Testis (tissue), 3 donors: ENCODE measurements around the gene ZFR. TPM values are rescaled to one million over a fixed set of nuclear protein-coding genes. Genes with fewer than 3 reads are reported as not detected.
"Not testable (repeated sequence)": the region's sequence is repeated elsewhere in the genome, so short reads cannot be mapped to it uniquely, and the experiment has no call there.

Source experiments
- DNase-seq: peaks from one replicate; pipeline ENCODE4 v3.0.0-alpha.2; 2019
- H3K27ac ChIP-seq, 2 donors: fragments of 200-600 bp; sonication (generic); one replicate each; pipeline ENCODE4 v1.5.1; 2019
- H3K27me3 ChIP-seq: fragments of 200-600 bp; sonication (generic); one replicate; pipeline ENCODE4 v1.5.1; 2019
- H3K36me3 ChIP-seq: fragments of 200-600 bp; sonication (generic); one replicate; pipeline ENCODE4 v1.5.1; 2017; ENCODE audit warnings: low read depth; ENCODE audit errors: missing control alignments
- H3K4me1 ChIP-seq: fragments of 200-600 bp; sonication (generic); one replicate; pipeline ENCODE4 v1.5.1; 2019
- H3K4me3 ChIP-seq, 2 donors: fragments of 200-600 bp; sonication (generic); one replicate each; pipeline ENCODE4 v1.5.1; 2017 to 2019
- H3K9me3 ChIP-seq: fragments of 200-600 bp; sonication (generic); one replicate; pipeline ENCODE4 v1.5.1; 2017
- CTCF ChIP-seq, 3 experiments: fragments of 450-650 bp in 2 of 3; fragments of 200-600 bp in 1 of 3; sonication (generic) in 1 of 3; IDR thresholded peaks; one replicate each; pipeline ENCODE4 v1.5.1; 2016 to 2019; ENCODE audit warnings: antibody characterized with exemption in 3 of 3, mild to moderate bottlenecking in 2 of 3, moderate library complexity in 1 of 3
- POLR2A ChIP-seq: fragments of 450-650 bp; IDR thresholded peaks from one replicate; pipeline ENCODE4 v1.6.1; 2017; ENCODE audit warnings: antibody characterized with exemption, mild to moderate bottlenecking, moderate library complexity
- WGBS, 2 donors: methylation state at CpG; one replicate each; pipeline ENCODE4 v1.1.5; 2018; 5-methylcytosine and 5-hydroxymethylcytosine counted together
- intact Hi-C: fragments of 100-400 bp; cut with DNase I; formaldehyde crosslinking; loops from one replicate; pipeline ENCODE4 v1.15.1; 2023; ENCODE audit warnings: low total_unique reads
- polyA plus RNA-seq: library from polyadenylated mRNA; stranded (reverse); fragments of 350-450 nt; fragmentation: Illumina TruSeq; extraction: RNeasy Lipid Tissue Mini Kit (QIAGEN cat#74804); gene quantifications from one replicate; pipeline ENCODE4 v1.2.3, GENCODE V29; 2014; ENCODE audit warnings: low read depth, low replicate concordance; ENCODE audit not compliant: insufficient read depth
- total RNA-seq, 2 donors: library from RNA; depleted of rRNA; stranded (reverse); fragments of >200 nt; gene quantifications; one replicate each; pipeline ENCODE4 v1.2.3, GENCODE V29; 2016

The ZFR gene
- total and polyA plus RNA-seq, 3 donors from 2014 or later, result 77.1 to 112 (median 97.2) TPM

GRCh38 chr5:32383065-32383464, 61.5 kb downstream of the ZFR start:
- intact Hi-C loops, result no loop called here
- no peaks in the 10 kb centered on the region for H3K36me3 ChIP-seq

GRCh38 chr5:32379421-32379820, 65.1 kb downstream of the ZFR start:
- DNase-seq, result no peak
- intact Hi-C loops, result no loop called here
- H3K9me3 ChIP-seq, result no peaks in the 10 kb centered on the region
- no peaks in the 10 kb centered on the region for H3K36me3 ChIP-seq
- H3K27ac ChIP-seq, result no peak overlapping the region
- TF ChIP-seq POLR2A, result no peak
- TF ChIP-seq CTCF (IDR thresholded peaks at IDR 0.05), result no peak
- H3K4me1 ChIP-seq, result no peaks in the 10 kb centered on the region
- no peaks in the 10 kb centered on the region for H3K27me3 ChIP-seq
- no peak overlapping the region for H3K4me3 ChIP-seq

More at GRCh38 chr5:32383065-32383464, 61.5 kb downstream of the ZFR start:
- DNase-seq, result no peak
- Histone ChIP-seq H3K4me1 (peaks cover 14% of the 10 kb centered on the region), H3K9me3 (no peaks in the 10 kb centered on the region), H3K27ac (no peak overlapping the region), H3K27me3 (no peaks in the 10 kb centered on the region), H3K4me3 (no peak overlapping the region)
- TF ChIP-seq POLR2A (no peak), CTCF (IDR thresholded peaks at IDR 0.05) (no peak)
- WGBS, 2 donors, result 70 to 86% methylated on average over 2 of the region's 2 CpGs

- TF ChIP-seq CTCF (IDR thresholded peaks at IDR 0.05) (no peak), POLR2A (no peak)
- intact Hi-C loops, result no loop called here
- WGBS, 2 donors, result 71 to 75% methylated on average over 5 of the region's 5 CpGs
- no peak for DNase-seq
- Histone ChIP-seq H3K36me3 (no peaks in the 10 kb centered on the region), H3K27me3 (no peaks in the 10 kb centered on the region), H3K9me3 (no peaks in the 10 kb centered on the region), H3K27ac (no peak overlapping the region), H3K4me3 (no peak overlapping the region), H3K4me1 (no peaks in the 10 kb centered on the region)
Measured at GRCh38 chr5:32378966-32379365, 65.6 kb downstream of the ZFR start.

GRCh38 chr5:32369542-32370155, 74.9 kb downstream of the ZFR start:
- 65 to 71% methylated on average over 8 of the region's 8 CpGs for WGBS, 2 donors
- Histone ChIP-seq H3K36me3 (no peaks in the 10 kb centered on the region), H3K9me3 (no peaks in the 10 kb centered on the region), H3K4me3 (no peak overlapping the region), H3K27me3 (no peaks in the 10 kb centered on the region), H3K27ac (no peak overlapping the region), H3K4me1 (no peaks in the 10 kb centered on the region)
- TF ChIP-seq POLR2A, result no peak
- TF ChIP-seq CTCF (IDR thresholded peaks at IDR 0.05), result no peak
- no peak for DNase-seq
- intact Hi-C loops, result no loop called here

GRCh38 chr5:32369032-32369431, 75.5 kb downstream of the ZFR start:
- no peaks in the 10 kb centered on the region for H3K4me1 ChIP-seq
- H3K27me3 ChIP-seq, result no peaks in the 10 kb centered on the region
- H3K36me3 ChIP-seq, result no peaks in the 10 kb centered on the region
- no peak overlapping the region for H3K27ac ChIP-seq
- 41 to 44% methylated on average over 4 of the region's 4 CpGs for WGBS, 2 donors
- intact Hi-C loops, result no loop called here
- no peak for DNase-seq
- no peak for TF ChIP-seq POLR2A
- no peak for TF ChIP-seq CTCF (IDR thresholded peaks at IDR 0.05)
- no peak overlapping the region for H3K4me3 ChIP-seq
- H3K9me3 ChIP-seq, result no peaks in the 10 kb centered on the region

GRCh38 chr5:32367271-32367670, 77.3 kb downstream of the ZFR start:
- H3K36me3 ChIP-seq, H3K27ac ChIP-seq, H3K27me3 ChIP-seq, H3K4me1 ChIP-seq, H3K9me3 ChIP-seq, intact Hi-C loops, H3K4me3 ChIP-seq, DNase-seq: not testable (repeated sequence)
- WGBS, 2 donors, result 80 to 81% methylated on average over 6 of the region's 6 CpGs
